GM12801 (cell line): ENCODE measurements around the gene ROS1.

Experiments used
- CTCF ChIP-seq: IDR thresholded peaks from one replicate; pipeline ENCODE4 v1.5.1; 2011; ENCODE audit warnings: control low read depth; ENCODE audit not compliant: insufficient read length; ENCODE audit errors: extremely low read depth

The ROS1 gene

GRCh38 chr6:117425431-117426153, at the start of gene ROS1:
Gene ROS1, minus strand, starts transcription at chr6:117425942. Its CDS starts 286 bp downstream, at chr6:117425656.
- no peak for TF ChIP-seq CTCF

GRCh38 chr6:117473401-117473800, 47.7 kb upstream of the ROS1 start:
- TF ChIP-seq CTCF: no peak

GRCh38 chr6:117472667-117473066, 46.9 kb upstream of the ROS1 start:
- no peak for TF ChIP-seq CTCF

GRCh38 chr6:117469791-117470190, 44.0 kb upstream of the ROS1 start:
- TF ChIP-seq CTCF: no peak

- no peak for TF ChIP-seq CTCF
Observed at GRCh38 chr6:117469356-117469755, 43.6 kb upstream of the ROS1 start.

- TF ChIP-seq CTCF: no peak
Observed at GRCh38 chr6:117467876-117468275, 42.1 kb upstream of the ROS1 start.

- no peak for TF ChIP-seq CTCF
Observed at GRCh38 chr6:117465691-117466090, 39.9 kb upstream of the ROS1 start.
